Ecto neural progenitor cell (in vitro differentiated cells): ENCODE measurements around the gene ZNRF2.
"Not testable (repeated sequence)": the region's sequence is repeated elsewhere in the genome, so short reads cannot be mapped to it uniquely, and the experiment has no call there.

Source experiments
- DNase-seq: peaks from one replicate; pipeline ENCODE4 v3.0.0-alpha.2; 2018; ENCODE audit warnings: low spot score

Gene ZNRF2

DNA sequence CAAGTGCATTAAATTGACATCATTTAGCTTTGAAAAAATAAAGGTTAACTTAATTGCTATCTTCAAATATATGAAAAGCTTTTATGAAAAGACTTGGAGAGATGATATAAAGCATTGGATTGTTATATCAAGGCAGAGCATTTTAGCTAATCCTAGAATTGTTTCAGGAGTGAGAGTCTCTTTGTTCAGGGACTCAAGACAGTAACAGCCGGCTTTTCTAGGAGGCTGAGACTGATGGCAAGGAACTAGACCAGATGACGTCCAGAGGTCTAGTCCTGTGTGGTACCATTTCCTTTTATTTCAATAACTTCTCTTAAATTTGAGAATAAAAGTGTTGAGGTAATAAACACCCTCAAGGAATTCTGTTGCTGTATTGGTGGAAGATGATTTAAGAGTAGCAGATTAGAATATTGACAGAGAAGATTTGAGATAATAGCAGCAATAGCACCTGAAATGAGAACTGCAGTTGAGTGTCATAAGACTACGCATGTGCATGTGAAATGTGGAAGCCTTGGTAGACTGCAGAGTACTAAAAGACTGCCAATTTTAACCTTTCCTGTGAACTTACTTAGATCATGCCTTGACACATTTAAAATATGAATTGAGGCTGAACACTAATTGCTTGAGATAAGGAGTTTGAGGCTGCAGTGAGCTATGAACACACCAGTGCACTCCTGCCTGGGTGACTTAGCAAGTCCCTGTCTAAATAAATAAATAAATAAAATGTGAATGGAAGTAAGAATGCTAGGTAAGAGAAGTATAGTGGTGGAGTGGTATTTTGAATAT is 79.6 kb downstream of the ZNRF2 start:
- no peak for DNase-seq

DNA sequence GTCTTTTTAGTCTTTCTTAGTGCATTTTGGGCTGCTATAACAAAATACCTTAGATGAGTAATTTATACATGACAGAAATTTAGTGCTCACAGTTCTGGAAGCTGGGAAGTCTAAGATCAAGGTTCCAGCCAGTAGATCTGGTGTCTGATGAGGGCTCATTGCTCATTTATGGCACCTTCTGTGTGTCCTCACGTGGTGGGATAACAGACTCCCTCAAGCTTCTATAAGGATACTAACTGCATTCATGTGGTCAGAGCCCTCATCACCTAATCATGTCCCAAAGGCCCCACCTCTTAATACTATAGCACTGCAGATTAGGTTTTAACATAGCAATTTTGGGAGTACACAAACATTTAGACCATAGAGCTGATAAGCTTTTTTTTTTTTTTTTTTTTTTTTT is 80.4 kb downstream of the ZNRF2 start:
- DNase-seq: no peak

DNA sequence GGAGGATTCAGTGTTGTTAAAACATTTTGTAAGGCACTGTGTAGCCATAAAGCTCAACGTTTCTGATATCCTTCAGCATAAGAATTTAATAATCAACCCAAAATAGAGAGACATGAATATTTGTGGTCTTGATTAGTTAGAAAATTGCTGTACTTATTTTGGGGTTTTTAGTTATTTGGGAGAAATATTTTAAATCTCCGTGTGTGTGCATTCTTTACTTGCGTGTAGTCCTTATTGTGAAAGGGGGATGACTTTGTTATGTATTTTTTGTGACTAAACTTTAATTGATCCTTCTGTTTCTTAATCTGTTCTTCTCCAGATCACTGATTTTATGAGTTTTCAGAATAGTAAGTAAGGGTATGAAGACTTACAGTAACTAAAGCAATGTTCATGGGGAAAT is 81.2 kb downstream of the ZNRF2 start:
- no peak for DNase-seq

GRCh38 chr7:30366606-30367005 is 82.2 kb downstream of the ZNRF2 start:
- no peak for DNase-seq

- no peak for DNase-seq
Observed at GRCh38 chr7:30367561-30367960, 83.2 kb downstream of the ZNRF2 start.

DNA sequence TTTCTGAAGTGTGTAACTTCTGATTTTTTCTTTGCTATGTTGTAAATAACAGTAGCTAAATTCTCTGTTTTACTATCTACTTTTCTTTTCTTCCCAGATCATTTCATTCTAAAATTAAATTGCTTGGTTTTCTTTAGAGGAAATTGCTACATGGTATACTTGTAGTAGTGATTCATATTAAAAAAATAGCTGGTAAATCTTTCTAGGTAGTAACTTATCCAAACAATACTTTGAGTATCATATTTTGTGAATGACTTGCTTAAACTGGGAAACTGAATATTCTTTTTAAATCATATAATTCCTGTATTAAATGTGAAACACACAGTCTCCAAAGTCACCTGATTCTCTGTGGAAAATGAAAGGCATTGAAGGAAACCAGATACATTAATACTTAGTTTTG is 85.5 kb downstream of the ZNRF2 start:
- no peak for DNase-seq

DNA sequence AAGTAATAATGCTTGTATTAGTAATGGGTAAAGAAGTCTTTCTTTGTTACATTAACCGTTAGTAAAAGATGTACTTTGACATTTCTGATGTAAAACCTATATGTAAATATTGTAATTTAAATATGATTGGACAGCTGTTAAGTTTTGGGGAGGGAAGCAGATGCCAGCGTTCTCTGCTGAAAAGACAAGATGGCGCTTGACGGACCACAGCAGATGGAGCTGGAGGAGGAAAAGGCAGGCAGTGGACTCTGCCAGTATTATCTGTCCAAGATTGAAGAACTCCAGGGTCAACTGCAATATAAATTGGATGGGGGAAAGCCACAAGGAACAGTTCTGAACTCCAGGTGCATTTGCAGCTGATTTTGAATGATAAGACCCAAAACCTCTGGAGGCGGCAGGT is 86.9 kb downstream of the ZNRF2 start:
- DNase-seq: no peak

GRCh38 chr7:30378275-30378674 is 93.9 kb downstream of the ZNRF2 start:
- no peak for DNase-seq

GRCh38 chr7:30379131-30379530 is 94.7 kb downstream of the ZNRF2 start:
- no peak for DNase-seq

- no peak for DNase-seq
Observed at GRCh38 chr7:30379741-30380140, 95.3 kb downstream of the ZNRF2 start.

- no peak for DNase-seq
Observed at GRCh38 chr7:30380294-30380693, 95.9 kb downstream of the ZNRF2 start.

DNA sequence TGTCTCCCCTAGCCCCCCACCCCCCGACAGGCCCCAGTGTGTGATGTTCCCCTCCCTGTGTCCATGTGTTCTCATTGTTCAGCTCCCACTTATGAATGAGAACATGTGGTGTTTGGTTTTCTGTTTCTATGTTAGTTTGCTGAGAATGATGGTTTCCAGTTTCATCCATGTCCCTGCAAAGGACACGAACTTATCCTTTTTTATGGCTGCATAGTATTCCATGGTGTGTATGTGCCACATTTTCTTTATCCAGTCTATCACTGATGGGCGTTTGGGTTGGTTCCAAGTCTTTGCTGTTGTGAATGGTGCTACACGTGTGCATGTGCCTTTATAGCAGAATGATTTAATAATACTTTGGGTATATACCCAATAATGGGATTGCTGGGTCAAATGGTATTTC is 96.4 kb downstream of the ZNRF2 start:
- DNase-seq: not testable (repeated sequence)

DNA sequence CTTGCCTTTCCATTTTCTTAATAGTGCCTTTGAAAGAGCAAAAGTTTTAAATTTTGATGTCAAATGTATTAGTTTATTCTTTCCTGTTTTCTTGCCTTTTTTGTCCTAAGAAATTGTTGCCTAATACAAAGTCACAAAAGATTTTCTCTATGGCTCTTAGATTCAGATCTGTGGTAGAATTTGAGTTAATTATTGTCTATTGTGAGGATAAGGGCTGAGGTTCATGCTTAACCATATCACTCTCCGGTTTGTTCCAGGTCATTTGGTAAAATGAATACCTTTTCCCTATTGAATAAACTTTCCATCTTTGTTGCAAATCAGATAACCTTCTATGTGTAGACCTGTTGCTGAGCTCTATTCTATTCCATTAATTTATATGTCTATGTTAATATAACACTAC is 98.2 kb downstream of the ZNRF2 start:
- no peak for DNase-seq

GRCh38 chr7:30389791-30390190 is 105.4 kb downstream of the ZNRF2 start:
- DNase-seq: no peak

GRCh38 chr7:30390736-30391636 is 106.6 kb downstream of the ZNRF2 start:
- no peak for DNase-seq

- DNase-seq: no peak
Observed at GRCh38 chr7:30391806-30392205, 107.4 kb downstream of the ZNRF2 start.

DNA sequence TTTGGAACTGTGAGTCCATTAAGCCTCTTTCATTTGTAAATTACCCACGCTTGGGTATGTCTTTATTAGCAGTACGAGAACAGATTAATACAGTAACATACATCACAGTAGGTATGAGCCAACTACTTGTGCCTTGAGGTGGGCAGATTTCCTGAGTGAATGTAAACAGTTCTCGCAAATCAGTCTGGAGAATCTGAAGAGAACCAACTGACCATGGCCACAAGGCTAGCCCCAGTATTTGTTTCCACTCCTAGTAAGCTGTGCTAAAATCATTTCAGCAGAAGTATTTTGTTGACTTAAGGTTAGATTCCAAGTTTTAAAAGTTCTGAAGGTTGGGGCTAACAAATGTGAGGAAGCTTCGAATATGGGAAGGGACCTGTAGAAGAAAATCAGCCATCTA is 111.3 kb downstream of the ZNRF2 start:
- no peak for DNase-seq

GRCh38 chr7:30396389-30396788 is 112.0 kb downstream of the ZNRF2 start:
- no peak for DNase-seq

DNA sequence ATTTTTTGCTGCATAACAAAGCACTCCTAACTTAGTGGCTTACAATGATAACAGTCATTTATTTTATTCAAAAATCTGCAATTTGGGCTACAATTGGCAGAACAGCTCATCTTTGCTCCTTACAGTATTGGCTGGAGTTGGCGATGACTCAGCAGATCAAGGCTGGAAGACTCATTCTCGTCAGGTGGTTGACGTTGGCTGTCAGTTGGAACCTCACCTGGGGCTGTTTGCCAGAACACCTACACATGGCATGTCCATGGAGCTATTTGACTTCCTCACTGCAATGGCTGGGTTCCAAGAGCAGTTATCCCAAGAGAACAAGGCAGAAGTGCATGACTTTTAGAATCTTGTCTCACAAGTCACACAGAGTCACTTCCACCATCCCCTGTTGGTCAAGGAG is 119.1 kb downstream of the ZNRF2 start:
- no peak for DNase-seq

DNA sequence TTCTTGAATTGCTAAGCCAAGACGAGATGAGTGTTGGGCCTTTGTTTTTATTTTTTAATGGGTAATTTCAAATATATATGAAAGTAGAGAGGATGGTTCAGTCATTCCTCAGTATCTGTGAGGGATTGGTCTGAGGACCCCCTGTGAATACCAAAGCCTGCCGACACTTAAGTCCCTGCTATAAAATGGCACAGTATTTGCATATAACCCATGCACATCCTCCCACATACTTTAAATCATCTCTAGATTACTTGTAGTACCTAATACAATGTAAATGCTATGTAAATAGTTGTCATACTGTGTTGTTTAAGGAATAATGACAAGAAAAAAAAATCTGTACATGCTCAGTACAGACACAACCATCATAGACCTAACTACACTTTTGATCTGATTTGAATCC is 120.8 kb downstream of the ZNRF2 start:
- DNase-seq: no peak

DNA sequence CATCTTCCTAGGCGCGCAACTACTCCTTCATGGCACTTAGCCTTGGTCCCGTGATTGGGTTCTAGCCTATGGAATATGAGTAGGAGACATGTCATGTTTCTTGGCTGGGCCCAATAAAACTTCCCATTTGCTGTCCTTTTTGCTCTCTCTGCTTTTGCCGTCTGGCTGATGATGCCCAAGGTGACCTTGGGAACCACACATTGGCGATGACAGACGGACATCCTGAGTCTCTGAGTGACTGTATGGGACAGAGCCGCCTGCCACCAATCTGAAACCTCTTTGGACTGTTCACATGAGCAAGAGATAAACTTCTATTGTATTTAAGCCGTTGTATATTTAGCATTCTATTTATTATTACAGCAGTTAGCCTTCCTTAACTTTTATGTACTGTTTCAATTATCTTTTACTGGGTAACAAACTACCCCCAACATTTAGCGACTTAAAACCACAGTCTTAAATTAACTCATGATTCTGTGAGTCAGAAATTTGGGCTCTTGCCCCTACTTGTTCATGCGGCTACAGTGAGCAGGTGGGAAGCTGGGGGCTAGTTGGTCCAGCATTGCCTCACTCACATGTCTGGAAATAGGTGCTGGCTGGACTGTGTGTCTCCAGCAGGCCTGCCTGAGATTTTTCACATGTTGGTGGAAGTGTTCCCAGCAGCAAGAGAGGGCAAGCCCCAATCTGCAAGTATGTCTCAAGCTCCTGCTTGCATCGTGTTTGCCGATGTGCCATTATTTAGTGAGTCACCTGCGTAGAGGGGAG is 122.4 kb downstream of the ZNRF2 start:
- no peak for DNase-seq

GRCh38 chr7:30411173-30411572 is 126.8 kb downstream of the ZNRF2 start:
- no peak for DNase-seq

DNA sequence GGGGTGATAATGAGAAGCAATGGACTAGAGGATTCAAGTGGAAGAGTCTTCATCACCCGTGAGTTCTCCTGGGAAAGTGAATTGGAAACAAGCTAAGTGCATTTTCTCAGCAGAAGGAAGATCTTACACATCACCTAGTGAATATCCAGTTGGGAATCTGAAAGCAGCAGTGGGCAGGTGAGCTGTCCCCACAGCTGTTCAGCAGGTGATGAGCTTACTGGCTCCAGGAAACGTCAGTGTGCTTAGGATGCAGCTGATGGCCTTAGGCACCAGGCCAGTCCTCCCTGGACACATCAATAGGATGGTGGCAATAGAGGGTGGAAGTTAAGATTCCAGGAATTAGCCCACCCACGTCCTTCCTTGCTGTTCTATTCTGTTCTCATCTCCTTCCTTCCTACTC is 127.5 kb downstream of the ZNRF2 start:
- no peak for DNase-seq
